Measurements from ENCODE around the gene CCHCR1.
"Not testable (repeated sequence)": the region's sequence is repeated elsewhere in the genome, so short reads cannot be mapped to it uniquely, and the experiment has no call there.

CCHCR1 gene

DNA sequence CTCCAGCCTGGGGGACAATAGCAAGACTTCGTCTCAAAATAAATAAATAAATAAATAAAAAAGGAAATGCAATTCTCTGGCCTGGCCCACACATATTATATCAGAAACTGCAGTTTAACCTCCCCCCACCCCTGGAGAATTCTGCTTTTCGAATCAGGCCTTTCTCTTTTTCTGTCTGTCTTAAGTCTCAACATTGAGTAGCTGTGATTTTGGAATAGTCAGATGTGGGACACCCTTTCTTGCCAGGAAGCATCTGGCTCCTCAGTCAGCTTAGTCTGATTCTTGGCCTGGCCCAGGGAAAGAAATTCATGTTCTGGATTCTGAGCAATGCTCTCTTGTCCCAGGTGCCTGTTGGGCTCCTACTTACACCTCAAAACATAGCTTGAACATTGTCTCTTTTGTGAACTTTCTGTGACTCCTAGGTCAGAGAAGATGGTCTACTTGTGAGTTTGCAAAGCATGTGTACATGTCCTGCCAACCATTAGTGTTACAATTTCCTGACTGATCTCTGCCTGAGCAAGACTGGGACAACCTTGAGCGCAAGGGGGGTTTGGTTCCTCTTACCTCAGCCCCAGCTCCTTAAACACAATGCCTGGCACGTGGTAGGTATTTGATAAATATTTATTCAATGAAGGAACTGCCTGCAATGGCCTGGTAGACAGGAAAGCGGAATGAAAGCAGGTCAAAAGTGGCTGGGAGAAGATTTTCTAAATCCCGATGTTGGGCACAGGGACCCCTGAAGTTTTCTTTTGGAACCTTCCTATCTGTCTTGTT, 36.6 kb upstream of the CCHCR1 start:
- FAIRE-seq: no peak
- DNase-seq (ENCODE audit: insufficient read length): no peak
- TF ChIP-seq POLR2AphosphoS5 (IDR thresholded peaks at IDR 0.05; ENCODE audit: low read depth, low read length) (no peak), TAF1 (IDR thresholded peaks at IDR 0.05; ENCODE audit: borderline replicate concordance, low read depth, low read length) (no peak), POLR2A (IDR thresholded peaks at IDR 0.05; ENCODE audit: low read depth, low read length) (no peak)

DNA sequence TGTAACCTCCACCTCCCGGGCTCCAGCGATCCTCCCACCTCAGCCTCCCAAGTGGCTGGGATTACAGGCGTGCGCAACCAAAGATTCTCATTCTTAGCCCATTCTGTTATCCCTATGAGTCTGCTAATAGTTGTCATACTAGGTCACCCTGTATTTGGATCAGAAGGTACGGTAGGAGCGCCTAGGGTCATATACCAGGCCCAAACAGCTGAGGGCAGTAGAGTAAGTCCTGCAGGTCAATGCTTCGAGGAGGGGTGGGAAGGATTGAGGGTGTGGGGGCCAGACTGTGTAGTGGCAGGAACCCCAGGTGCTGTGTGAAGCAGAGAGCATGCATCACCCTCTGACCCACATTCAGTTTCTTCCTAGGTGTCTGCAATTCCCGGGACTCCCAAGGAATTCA, 35.6 kb upstream of the CCHCR1 start:
- DNase-seq (ENCODE audit: insufficient read length): no peak
- no peak for FAIRE-seq
- TF ChIP-seq POLR2A (IDR thresholded peaks at IDR 0.05; ENCODE audit: low read depth, low read length): no peak
- TF ChIP-seq POLR2AphosphoS5 (IDR thresholded peaks at IDR 0.05; ENCODE audit: low read depth, low read length): no peak
- TF ChIP-seq TAF1 (IDR thresholded peaks at IDR 0.05; ENCODE audit: borderline replicate concordance, low read depth, low read length): no peak

DNA sequence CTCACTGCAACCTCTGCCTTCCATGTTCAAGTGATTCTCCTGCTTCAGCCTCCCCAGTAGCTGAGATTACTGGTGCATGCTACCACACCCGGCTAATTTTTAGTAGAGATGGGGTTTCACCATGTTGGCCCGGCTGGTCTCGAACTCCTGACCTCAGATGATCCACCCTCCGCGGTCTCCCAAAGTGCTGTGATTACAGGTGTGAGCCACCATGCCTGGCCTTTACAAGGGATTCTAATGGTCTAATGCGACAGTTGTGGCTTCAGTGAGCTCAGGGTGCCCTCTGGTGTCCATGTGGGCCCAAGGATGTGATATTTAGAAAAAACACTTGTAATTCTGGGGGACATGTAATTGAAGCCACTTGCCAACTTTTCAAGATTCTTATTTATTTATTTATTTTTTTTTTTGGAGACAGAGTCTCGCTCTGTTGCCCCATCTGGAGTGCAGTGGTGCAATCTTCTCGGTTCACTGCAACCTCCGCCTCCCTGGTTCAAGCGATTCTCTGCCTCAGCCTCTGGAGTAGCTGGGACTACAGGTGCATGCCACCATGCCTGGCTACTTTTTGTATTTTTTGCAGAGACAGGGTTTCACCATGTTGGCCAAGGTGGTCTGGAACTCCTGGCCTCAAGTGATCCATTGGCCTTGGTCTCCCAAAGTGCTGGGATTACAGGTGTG, 35.0 kb upstream of the CCHCR1 start:
- not testable (repeated sequence) for FAIRE-seq; DNase-seq (ENCODE audit: insufficient read length)

DNA sequence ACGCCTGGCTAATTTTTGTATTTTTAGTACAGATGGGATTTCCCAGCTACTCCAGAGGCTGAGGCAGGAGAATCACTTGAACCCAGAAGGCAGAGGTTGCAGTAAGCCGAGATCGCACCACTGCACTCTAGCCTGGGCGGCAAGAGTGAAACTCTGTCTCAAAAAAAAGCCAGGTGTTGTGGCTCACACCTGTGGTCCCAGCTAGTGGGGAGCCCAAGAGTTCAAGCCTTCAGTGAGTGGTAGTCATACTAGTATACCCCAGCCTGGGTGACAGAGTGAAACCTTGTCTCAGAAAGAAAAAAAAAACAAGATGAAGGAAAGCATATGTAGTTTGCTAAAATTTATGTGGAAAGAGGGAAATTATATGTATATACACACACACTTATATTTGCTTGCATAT, 32.9 kb upstream of the CCHCR1 start:
- DNase-seq (ENCODE audit: insufficient read length) (no peak), FAIRE-seq (no peak)
- TF ChIP-seq POLR2AphosphoS5 (IDR thresholded peaks at IDR 0.05; ENCODE audit: low read depth, low read length): no peak
- no peak for TF ChIP-seq TAF1 (IDR thresholded peaks at IDR 0.05; ENCODE audit: borderline replicate concordance, low read depth, low read length)
- no peak for TF ChIP-seq POLR2A (IDR thresholded peaks at IDR 0.05; ENCODE audit: low read depth, low read length)

DNA sequence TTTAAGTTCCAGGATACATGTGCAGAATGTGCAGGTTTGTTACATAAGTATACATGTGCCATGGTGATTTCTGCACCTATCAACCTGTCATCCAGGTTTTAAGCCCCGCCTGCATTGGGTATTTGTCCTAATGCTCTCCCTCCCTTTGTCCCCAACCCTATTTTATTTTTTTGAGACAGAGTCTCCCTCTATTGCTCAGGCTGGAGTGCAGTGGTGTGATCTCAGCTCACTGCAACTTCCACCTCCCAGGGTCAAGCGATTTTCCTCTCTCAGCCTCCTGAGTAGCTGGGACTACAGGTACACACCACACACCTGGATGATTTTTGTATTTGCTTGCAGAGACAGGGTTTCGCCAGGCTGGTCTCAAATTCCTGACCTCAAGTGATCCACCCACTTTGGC, 31.6 kb upstream of the CCHCR1 start:
- not testable (repeated sequence) for FAIRE-seq; DNase-seq (ENCODE audit: insufficient read length)

DNA sequence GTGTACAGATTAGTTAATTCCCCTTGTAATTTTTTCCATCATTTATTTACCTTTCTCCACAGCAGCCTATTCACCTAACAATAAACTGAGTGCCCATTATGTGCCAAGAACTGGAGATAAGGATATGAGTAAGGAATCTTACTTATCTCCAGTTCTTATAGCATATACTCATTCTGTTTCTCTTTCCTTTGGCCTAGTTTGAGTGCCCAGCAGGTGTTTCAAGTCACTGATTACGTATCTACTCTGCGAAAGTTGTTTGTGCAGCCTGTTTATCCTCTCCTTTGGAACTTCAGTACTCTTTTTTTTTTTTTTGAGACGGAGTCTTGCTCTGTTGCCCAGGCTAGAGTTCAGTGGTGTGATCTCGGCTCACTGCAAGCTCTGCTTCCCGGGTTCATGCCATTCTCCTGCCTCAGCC, 30.2 kb upstream of the CCHCR1 start:
- no peak for FAIRE-seq
- no peak for DNase-seq (ENCODE audit: insufficient read length)
- TF ChIP-seq POLR2AphosphoS5 (IDR thresholded peaks at IDR 0.05; ENCODE audit: low read depth, low read length) (no peak), TAF1 (IDR thresholded peaks at IDR 0.05; ENCODE audit: borderline replicate concordance, low read depth, low read length) (no peak), POLR2A (IDR thresholded peaks at IDR 0.05; ENCODE audit: low read depth, low read length) (no peak)

DNA sequence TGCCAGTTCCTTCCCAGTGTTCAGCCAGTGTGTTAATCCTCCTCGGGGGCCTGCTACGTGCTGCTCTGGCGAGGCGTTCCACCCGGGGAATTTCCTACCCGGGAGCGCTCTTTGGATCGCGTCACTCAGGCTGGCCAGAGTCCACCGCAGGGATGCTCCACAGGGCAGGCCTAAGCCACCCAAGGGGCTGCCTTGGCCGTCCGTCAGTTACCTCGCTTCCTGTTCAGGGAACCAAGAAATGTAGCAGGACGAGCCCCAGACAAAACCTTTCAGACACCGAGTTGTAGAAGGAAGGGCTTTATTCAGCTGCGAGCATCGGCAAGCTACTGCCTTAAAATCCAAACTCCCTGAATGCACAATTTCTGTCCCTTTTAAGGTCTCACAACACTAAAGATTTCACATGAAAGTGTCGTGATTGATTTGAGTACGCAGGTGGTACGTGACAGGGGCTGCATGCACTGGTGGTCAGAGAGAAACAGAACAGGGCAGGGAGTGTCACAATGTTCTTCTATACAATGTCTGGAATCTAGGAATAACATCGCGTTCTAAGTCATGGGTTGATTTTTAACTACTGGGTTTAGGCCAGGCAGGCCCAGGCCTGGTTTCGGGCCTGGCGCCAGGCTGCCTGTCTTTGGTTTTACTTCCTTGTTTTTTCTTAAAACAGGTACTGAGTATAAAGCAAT, 28.6 kb upstream of the CCHCR1 start:
- TF ChIP-seq TAF1 (IDR thresholded peaks at IDR 0.05; ENCODE audit: borderline replicate concordance, low read depth, low read length): no peak
- no peak for TF ChIP-seq POLR2AphosphoS5 (IDR thresholded peaks at IDR 0.05; ENCODE audit: low read depth, low read length)
- DNase-seq (ENCODE audit: insufficient read length) (no peak), FAIRE-seq (peak; percentile 68)

DNA sequence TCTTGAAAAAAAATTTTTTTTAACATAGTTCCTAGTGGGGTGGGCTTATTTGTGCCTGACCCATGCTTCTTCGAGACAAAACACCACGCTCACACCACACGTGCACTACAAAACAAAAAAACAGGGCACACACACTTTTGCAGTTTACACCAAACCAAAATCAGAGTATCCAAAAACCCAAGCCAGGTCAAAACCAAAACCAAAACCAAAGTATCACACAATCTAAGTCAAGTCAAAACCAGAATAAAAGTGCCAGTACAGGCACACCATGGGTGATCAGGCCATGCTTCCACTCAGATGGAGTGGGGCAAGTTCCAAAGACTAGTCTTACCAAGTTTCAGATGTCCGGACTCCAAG, 28.1 kb upstream of the CCHCR1 start:
- DNase-seq (ENCODE audit: insufficient read length); FAIRE-seq: not testable (repeated sequence)

DNA sequence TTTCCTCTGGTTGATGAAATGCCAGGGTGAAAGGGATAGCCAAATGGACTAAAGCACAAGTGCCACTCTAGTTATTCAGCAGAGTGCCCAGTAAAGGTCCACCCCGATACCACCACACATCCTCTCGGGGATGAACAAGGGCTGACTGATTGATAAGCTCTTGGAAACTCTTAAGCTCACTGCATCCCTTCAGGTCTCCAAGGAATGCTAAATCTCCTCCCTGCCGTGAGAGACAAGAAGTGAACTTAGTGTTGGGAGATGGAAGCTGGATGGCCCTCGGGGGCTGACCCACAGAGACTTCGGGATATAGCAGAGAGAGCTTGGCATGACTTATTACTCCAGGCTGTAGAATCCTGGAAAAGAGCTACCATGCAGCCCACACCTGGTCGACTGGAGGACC, 26.3 kb upstream of the CCHCR1 start:
- not testable (repeated sequence) for FAIRE-seq; DNase-seq (ENCODE audit: insufficient read length)

DNA sequence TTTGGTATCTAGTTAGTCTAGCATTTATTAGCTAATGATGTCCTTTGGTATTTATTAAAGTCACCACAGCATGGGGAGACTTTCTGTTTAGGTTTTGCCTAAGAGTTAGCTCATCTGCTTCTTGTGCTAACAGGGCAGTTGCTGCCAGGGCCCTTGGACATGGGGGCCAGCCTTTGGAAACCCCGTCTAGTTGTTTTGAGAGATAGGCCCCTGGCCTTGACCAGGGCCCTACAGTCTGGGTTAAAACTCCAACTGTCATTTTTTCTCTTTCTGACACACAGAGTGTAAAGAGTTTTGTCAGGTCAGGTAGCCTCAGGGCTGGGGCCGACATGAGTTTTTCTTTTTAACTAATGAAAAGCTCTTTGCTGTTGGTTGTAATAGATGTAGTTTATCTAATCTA, 25.7 kb upstream of the CCHCR1 start:
- not testable (repeated sequence) for FAIRE-seq

DNA sequence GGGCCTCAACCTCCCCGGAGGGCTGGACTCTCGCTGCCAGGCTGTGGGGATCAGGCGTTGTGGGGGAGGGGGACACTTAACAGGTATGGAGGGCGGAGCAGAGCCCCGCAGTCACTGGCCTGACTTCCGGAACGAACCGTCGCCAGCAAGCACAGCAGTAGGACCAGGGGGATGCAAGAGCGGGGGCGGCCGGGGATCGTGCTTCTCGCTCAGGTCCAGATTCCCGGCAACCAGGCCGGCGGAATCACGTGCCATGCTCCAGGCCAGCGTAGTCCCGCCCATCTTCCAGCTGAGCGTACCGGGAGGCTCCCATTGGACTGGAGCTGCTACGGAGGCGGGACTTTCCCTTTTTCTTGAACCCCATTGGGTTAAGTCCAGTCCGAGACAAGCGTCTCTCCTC, 22.9 kb upstream of the CCHCR1 start:
- peak; percentile 63 for DNase-seq (ENCODE audit: insufficient read length)
- TF ChIP-seq TAF1 (IDR thresholded peaks at IDR 0.05; ENCODE audit: borderline replicate concordance, low read depth, low read length) (no peak), POLR2A (IDR thresholded peaks at IDR 0.05; ENCODE audit: low read depth, low read length) (no peak), POLR2AphosphoS5 (IDR thresholded peaks at IDR 0.05; ENCODE audit: low read depth, low read length) (no peak)
- no peak for FAIRE-seq

More for the DNA sequence above, 25.7 kb upstream of the CCHCR1 start:
- not testable (repeated sequence) for DNase-seq (ENCODE audit: insufficient read length)

DNA sequence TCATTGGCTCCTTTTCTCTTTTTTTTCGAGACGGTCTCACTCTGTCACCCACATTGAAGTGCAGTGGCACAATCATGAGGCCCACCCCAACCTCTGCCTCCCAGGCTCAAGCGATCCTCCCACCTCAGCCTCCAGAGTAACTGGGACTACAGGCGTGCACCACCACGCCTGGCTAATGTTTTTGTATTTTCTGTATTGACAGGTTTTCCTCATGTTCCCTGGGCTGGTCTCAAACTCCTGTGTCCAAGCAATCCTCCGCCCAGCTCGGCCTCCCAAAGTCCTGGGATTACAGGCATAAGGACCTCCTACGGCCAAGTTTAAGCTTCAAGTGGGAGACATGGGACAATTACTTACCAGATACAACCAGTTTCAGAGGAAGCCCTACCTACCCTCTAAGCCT, 22.3 kb upstream of the CCHCR1 start:
- TF ChIP-seq POLR2AphosphoS5 (IDR thresholded peaks at IDR 0.05; ENCODE audit: low read depth, low read length): no peak
- TF ChIP-seq TAF1 (IDR thresholded peaks at IDR 0.05; ENCODE audit: borderline replicate concordance, low read depth, low read length): no peak
- TF ChIP-seq POLR2A (IDR thresholded peaks at IDR 0.05; ENCODE audit: low read depth, low read length): no peak
- FAIRE-seq: no peak
- no peak for DNase-seq (ENCODE audit: insufficient read length)

DNA sequence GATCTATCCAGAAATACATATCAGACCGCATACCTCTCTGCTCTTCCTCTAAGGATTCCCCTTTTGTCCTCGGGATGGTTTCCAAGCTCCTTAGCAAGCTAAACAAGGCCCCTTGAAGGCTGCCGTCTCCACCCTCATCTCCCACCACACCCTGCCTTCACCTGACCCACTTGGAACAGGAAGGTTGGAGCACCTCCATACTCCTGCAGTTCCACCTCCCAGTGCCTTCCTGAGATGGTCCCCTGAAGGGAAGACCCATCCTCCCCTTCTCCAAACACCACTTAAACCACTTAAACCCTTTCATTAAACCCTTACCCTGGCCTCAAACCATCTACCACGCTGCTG, 21.4 kb upstream of the CCHCR1 start:
- no peak for TF ChIP-seq POLR2AphosphoS5 (IDR thresholded peaks at IDR 0.05; ENCODE audit: low read depth, low read length)
- no peak for TF ChIP-seq TAF1 (IDR thresholded peaks at IDR 0.05; ENCODE audit: borderline replicate concordance, low read depth, low read length)
- TF ChIP-seq POLR2A (IDR thresholded peaks at IDR 0.05; ENCODE audit: low read depth, low read length): no peak
- DNase-seq (ENCODE audit: insufficient read length): no peak
- FAIRE-seq: no peak
